ENCODE data around the gene OXER1. TPM values are rescaled to one million over a fixed set of nuclear protein-coding genes. Genes with fewer than 3 reads are reported as not detected.

Gene OXER1
- total RNA-seq, 2 donors from 2014 or later, result 4.5 to 5.6 TPM

- H3K27me3 ChIP-seq (replicated peaks; ENCODE audit: insufficient read depth), result no peaks in the 10 kb centered on the region
- intact Hi-C loops (cut with DNase I), result no loop called here
- H3K4me1 ChIP-seq (replicated peaks), result no peaks in the 10 kb centered on the region
- no peak for DNase-seq (ENCODE audit: low spot score)
- no peak overlapping the region for H3K27ac ChIP-seq
- 83% methylated on average over 9 of the region's 9 CpGs for WGBS
- no peaks in the 10 kb centered on the region for H3K9me3 ChIP-seq
- H3K36me3 ChIP-seq, result no peaks in the 10 kb centered on the region
- TF ChIP-seq POLR2A (IDR thresholded peaks at IDR 0.05) (no peak), POLR2AphosphoS5 (IDR thresholded peaks at IDR 0.05) (no peak), CTCF (IDR thresholded peaks at IDR 0.05) (no peak)
- no peak overlapping the region for H3K4me3 ChIP-seq
These were observed 19.6 kb upstream of the OXER1 start for GRCh38 chr2:42783511-42783910.

- intact Hi-C loops (cut with DNase I), result no loop called here
- H3K4me1 ChIP-seq (replicated peaks), result no peaks in the 10 kb centered on the region
- WGBS, result 95% methylated on average over 1 of the region's 1 CpG
These were observed 17.2 kb upstream of the OXER1 start for GRCh38 chr2:42781181-42781580.

GRCh38 chr2:42777883-42778805, 14.2 kb upstream of the OXER1 start:
- DNase-seq (ENCODE audit: low spot score), result no peak
- no peaks in the 10 kb centered on the region for H3K36me3 ChIP-seq
- H3K27me3 ChIP-seq (replicated peaks; ENCODE audit: insufficient read depth), result no peaks in the 10 kb centered on the region
- no peak overlapping the region for H3K27ac ChIP-seq
- WGBS, result 78% methylated on average over 3 of the region's 3 CpGs
- TF ChIP-seq CTCF (IDR thresholded peaks at IDR 0.05) (no peak), POLR2AphosphoS5 (IDR thresholded peaks at IDR 0.05) (no peak), POLR2A (IDR thresholded peaks at IDR 0.05) (no peak)
- no peak overlapping the region for H3K4me3 ChIP-seq
- no peaks in the 10 kb centered on the region for H3K4me1 ChIP-seq (replicated peaks)
- intact Hi-C loops (cut with DNase I), result no loop called here
- no peaks in the 10 kb centered on the region for H3K9me3 ChIP-seq

More at GRCh38 chr2:42781181-42781580, 17.2 kb upstream of the OXER1 start:
- H3K4me3 ChIP-seq, result no peak overlapping the region
- TF ChIP-seq POLR2A (IDR thresholded peaks at IDR 0.05), result no peak
- TF ChIP-seq CTCF (IDR thresholded peaks at IDR 0.05), result no peak
- no peak for TF ChIP-seq POLR2AphosphoS5 (IDR thresholded peaks at IDR 0.05)
- H3K27ac ChIP-seq, result no peak overlapping the region
- H3K9me3 ChIP-seq, result no peaks in the 10 kb centered on the region
- H3K36me3 ChIP-seq, result no peaks in the 10 kb centered on the region
- H3K27me3 ChIP-seq (replicated peaks; ENCODE audit: insufficient read depth), result no peaks in the 10 kb centered on the region
- no peak for DNase-seq (ENCODE audit: low spot score)

- intact Hi-C loops (cut with DNase I), result no loop called here
- TF ChIP-seq POLR2A (IDR thresholded peaks at IDR 0.05), result no peak
- TF ChIP-seq CTCF (IDR thresholded peaks at IDR 0.05), result no peak
- no peak for TF ChIP-seq POLR2AphosphoS5 (IDR thresholded peaks at IDR 0.05)
- Histone ChIP-seq H3K9me3 (no peaks in the 10 kb centered on the region), H3K4me3 (no peak overlapping the region), H3K27me3 (replicated peaks; ENCODE audit: insufficient read depth) (no peaks in the 10 kb centered on the region), H3K4me1 (replicated peaks) (no peaks in the 10 kb centered on the region), H3K27ac (no peak overlapping the region), H3K36me3 (no peaks in the 10 kb centered on the region)
- WGBS, result 40% methylated on average over 3 of the region's 3 CpGs
- DNase-seq (ENCODE audit: low spot score), result no peak
These were observed 11.9 kb upstream of the OXER1 start for GRCh38 chr2:42775810-42776209.

- intact Hi-C loops (cut with DNase I), result no loop called here
- WGBS, result 72% methylated on average over 2 of the region's 2 CpGs
These were observed 11.3 kb upstream of the OXER1 start for GRCh38 chr2:42775186-42775585.

More at GRCh38 chr2:42775186-42775585, 11.3 kb upstream of the OXER1 start:
- Histone ChIP-seq H3K4me1 (replicated peaks) (no peaks in the 10 kb centered on the region), H3K36me3 (no peaks in the 10 kb centered on the region), H3K27ac (no peak overlapping the region), H3K4me3 (no peak overlapping the region), H3K27me3 (replicated peaks; ENCODE audit: insufficient read depth) (no peaks in the 10 kb centered on the region), H3K9me3 (no peaks in the 10 kb centered on the region)
- no peak for DNase-seq (ENCODE audit: low spot score)
- TF ChIP-seq POLR2AphosphoS5 (IDR thresholded peaks at IDR 0.05), result no peak
- TF ChIP-seq POLR2A (IDR thresholded peaks at IDR 0.05), result no peak

All from prostate gland (tissue), 2 donors.